Mucosa of rectum (tissue), 2 donors: Measurements from ENCODE around the gene MR1.

Experiments
- H3K27ac ChIP-seq, 2 donors: one replicate each; pipeline ENCODE4 v1.7.0; 2013; ENCODE audit warnings: inconsistent platforms in 2 of 2, low read depth in 2 of 2, low read length in 2 of 2
- H3K27me3 ChIP-seq, 2 donors: one replicate each; pipeline ENCODE4 v1.7.0; 2013; ENCODE audit warnings: low read length in 2 of 2; ENCODE audit not compliant: control insufficient read depth in 2 of 2, insufficient read depth in 2 of 2
- H3K36me3 ChIP-seq, 2 donors: one replicate each; pipeline ENCODE4 v1.7.0; 2013; ENCODE audit warnings: low read length in 2 of 2; ENCODE audit not compliant: control insufficient read depth in 2 of 2, insufficient read depth in 2 of 2
- H3K4me1 ChIP-seq, 2 donors: one replicate each; pipeline ENCODE4 v1.7.0; 2013; ENCODE audit warnings: low read length in 2 of 2, mild to moderate bottlenecking in 1 of 2; ENCODE audit not compliant: control insufficient read depth in 2 of 2, insufficient read depth in 2 of 2
- H3K4me3 ChIP-seq, 2 donors: one replicate each; pipeline ENCODE4 v1.7.0; 2013; ENCODE audit warnings: low read length in 2 of 2
- H3K9ac ChIP-seq, 2 donors: one replicate each; pipeline ENCODE4 v1.7.0; 2013; ENCODE audit warnings: low read length in 2 of 2, low read depth in 1 of 2, mild to moderate bottlenecking in 1 of 2
- H3K9me3 ChIP-seq, 2 donors: one replicate each; pipeline ENCODE4 v1.7.0; 2013; ENCODE audit warnings: low read length in 2 of 2; ENCODE audit not compliant: control insufficient read depth in 2 of 2
- donor health status: healthy.
- donor health status: Normal muscosa, but diverticular disease.

MR1 gene

DNA sequence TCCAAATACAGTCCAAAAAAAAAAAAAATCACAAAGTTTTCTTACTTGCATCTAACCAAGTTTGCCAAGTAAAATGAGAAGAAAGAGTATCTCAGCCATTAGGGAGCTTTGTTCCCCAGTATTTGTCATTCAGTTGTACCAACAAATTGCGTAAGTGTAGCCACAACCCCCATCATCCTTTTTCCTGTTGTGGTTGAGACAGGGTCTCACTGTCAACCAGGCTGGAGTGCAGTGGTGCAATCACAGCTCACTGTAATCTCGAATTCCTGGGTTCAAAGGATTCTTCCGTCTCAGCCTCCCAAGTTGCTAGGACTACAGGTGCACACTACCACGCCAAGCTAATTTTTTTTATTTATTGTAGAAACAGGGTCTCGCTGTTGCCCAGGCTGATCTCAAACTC lies 20.6 kb upstream of the MR1 start:
- Histone ChIP-seq H3K27ac (no peak overlapping the region), H3K4me3 (no peak overlapping the region), H3K36me3 (peaks cover 0 to 4% of the 10 kb centered on the region in 2 donors), H3K27me3 (no peaks in the 10 kb centered on the region), H3K4me1 (no peaks in the 10 kb centered on the region), H3K9ac (no peak overlapping the region), H3K9me3 (no peaks in the 10 kb centered on the region)

DNA sequence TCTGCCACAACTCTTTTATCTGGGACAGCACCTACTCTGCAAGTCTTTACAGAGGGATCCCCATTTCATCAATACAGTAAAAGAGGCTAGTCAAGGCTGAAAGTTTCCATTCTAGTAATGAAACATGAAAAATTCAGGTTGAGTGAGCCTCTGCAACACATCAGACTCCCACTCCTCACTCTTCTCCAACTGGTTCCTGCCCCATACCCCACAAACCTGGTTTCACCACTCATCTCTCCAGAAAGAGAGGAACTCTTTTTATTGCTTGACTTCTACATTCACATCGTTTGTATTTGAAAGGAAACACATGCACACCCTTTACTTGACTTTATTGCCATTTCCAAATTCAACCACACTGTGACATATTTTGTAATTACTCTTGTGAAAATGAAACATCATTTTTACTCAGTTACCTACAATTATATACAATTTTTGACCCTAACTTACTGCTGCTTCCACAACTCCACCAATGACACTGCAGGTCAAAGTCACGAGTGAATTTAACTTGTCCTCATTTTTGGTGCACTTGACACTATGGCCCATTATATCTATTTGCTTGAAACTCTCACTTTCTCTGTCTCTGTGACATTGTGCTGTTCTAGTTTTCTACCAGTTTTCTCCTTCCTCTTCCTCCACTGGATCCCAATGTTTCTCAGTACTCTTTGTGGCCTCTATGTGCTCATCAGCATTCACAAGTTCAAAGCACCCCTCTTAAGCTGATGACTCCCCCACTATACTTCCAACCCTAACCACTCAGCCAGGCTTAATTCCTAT lies 19.1 kb upstream of the MR1 start:
- Histone ChIP-seq H3K9me3 (no peaks in the 10 kb centered on the region), H3K4me1 (no peaks in the 10 kb centered on the region), H3K4me3 (no peak overlapping the region), H3K27me3 (no peaks in the 10 kb centered on the region), H3K27ac (no peak overlapping the region), H3K9ac (no peak overlapping the region), H3K36me3 (peaks cover 0 to 4% of the 10 kb centered on the region in 2 donors)

DNA sequence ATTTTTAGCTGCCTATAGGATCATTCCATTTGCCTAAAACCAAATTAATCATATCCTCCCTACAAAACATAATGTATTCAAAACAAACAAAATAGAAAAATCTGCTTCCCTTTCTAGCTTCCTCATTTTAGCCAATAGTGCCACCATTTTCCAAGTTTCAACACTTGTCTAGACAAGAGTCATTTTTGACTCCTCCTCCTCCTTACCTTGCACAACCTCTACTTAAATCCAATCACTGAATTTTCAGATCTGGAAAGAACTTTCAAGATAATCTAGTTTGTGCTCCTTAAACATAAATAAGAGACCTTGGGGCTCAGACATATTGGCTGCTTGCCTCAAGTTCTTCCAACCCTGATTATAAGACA lies 18.6 kb upstream of the MR1 start:
- Histone ChIP-seq H3K27ac (no peak overlapping the region), H3K4me1 (no peaks in the 10 kb centered on the region)

DNA sequence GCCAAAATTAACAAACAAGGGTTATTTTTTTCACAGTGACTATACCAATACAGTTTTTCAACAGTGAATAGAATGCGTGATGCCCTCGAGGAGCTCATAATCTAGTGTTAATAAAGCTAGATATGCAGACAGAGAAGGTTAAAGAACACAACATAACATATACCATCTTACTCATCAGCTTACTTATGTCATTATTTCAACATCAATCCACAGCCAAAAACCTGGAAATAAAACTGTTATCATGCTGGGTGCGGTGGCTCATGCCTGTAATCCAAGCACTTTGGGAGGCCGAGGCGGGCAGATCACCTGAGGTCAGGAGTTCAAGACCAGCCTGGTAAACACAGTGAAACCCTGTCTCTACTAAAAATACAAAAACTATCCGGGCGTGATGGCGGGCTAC lies 17.2 kb upstream of the MR1 start:
- Histone ChIP-seq H3K4me1 (peaks cover 0 to 2% of the 10 kb centered on the region in 2 donors), H3K9me3 (no peaks in the 10 kb centered on the region), H3K27me3 (no peaks in the 10 kb centered on the region), H3K9ac (no peak overlapping the region), H3K36me3 (peaks cover 0 to 4% of the 10 kb centered on the region in 2 donors), H3K27ac (no peak overlapping the region), H3K4me3 (no peak overlapping the region)

More for the DNA sequence above, 18.6 kb upstream of the MR1 start:
- Histone ChIP-seq H3K9ac (no peak overlapping the region), H3K27me3 (no peaks in the 10 kb centered on the region), H3K4me3 (no peak overlapping the region), H3K9me3 (no peaks in the 10 kb centered on the region), H3K36me3 (peaks cover 0 to 4% of the 10 kb centered on the region in 2 donors)

DNA sequence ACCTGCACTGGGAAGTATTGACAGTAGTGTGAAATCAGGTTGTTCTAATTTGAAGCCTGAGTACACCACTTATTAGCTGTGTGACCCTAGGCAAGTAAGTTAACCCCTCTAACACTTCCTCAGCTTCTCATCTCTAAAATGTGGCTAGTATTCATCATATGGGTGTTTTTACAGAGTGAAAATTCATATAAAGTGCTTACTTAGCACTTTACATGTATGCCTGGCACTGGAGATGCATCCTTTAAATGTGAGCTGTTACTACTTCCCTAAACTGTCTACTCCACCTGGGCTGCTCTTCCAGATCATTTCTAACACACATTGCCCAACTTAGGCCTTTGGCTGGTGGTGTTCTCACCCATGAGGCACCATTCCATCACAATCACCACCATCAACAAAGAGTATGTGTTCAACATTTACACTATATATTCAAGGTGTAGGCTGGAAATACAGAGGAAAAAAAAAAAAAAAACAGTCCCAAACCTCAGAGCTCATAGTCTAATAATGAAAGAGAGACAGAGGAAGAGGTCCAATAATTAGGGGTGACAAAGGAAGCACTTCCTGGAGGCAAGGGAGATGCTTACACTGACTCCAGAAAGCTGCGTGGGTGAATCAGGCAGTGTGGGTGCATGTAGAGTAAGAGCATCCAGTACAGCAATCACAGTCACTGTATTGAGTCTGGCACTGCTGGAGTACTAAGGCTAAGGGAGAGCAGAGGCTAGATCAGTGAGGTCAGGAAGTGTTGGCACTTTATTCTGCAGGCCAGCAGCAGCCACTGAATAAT lies 14.7 kb upstream of the MR1 start:
- no peaks in the 10 kb centered on the region for H3K27me3 ChIP-seq

DNA sequence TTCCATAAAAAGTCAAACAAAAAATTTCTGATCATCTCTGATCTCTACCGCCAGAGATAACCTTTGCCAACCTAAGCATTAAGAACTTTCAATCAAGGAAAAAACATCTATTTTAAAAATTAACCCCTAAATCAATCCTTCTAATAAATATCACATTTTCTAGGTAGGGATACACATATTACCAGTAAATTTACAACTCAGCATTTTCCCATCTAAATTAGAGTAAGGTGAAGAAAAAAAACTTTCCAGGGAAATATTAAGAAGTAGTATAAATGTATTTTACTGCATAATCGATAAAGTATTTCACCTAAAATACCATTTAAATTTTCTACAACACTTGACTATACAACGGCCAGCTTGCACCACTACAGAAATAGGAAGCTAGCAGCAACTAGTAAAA lies 12.6 kb upstream of the MR1 start:
- Histone ChIP-seq H3K36me3 (no peaks in the 10 kb centered on the region), H3K4me1 (peaks cover 0 to 7% of the 10 kb centered on the region in 2 donors), H3K4me3 (peak overlapping the region; percentile 83 to 91), H3K9me3 (no peaks in the 10 kb centered on the region), H3K27ac (no peak overlapping the region), H3K9ac (no peak overlapping the region), H3K27me3 (no peaks in the 10 kb centered on the region)

More for the DNA sequence above, 14.7 kb upstream of the MR1 start:
- H3K9ac ChIP-seq = no peak overlapping the region
- H3K4me1 ChIP-seq = peaks cover 0 to 7% of the 10 kb centered on the region in 2 donors
- H3K9me3 ChIP-seq = no peaks in the 10 kb centered on the region
- H3K36me3 ChIP-seq = no peaks in the 10 kb centered on the region
- no peak overlapping the region for H3K4me3 ChIP-seq
- no peak overlapping the region for H3K27ac ChIP-seq

DNA sequence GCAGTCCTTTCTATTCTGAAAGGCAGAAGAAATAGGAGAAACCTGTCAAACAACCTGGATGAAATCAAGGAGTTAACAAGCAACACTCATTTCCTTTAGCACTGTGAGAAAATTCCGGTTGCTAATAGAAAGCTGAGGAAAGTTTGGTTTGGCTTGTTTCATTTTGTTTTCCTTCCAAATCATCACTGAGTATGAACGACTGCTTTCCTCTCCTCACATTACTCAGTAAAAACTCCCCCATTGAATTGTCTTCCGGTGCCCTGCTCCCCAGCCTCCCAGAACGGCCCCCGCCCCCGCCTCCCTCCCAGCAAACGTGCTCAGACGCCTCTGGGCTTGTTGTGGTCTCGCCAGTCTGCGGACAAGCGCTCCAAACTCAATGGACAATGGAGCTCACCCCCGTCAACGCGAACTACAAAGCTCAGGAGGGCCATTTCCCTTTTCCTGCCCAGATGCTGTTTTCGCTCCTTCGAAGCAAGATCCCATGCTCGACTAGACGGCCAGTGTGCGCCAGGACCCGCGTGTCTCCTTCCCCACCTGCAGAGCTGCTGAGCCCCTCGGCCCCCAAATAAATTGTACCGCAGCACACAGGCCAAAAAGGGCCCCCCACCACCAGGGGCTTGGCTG lies 11.9 kb upstream of the MR1 start:
- Histone ChIP-seq H3K27me3 (no peaks in the 10 kb centered on the region), H3K36me3 (no peaks in the 10 kb centered on the region), H3K9me3 (no peaks in the 10 kb centered on the region), H3K4me3 (peak overlapping the region; percentile 83 to 91), H3K4me1 (peaks cover 0 to 7% of the 10 kb centered on the region in 2 donors), H3K27ac (peak overlapping the region; percentile 80 to 90), H3K9ac (peak overlapping the region; percentile 79 to 90)

DNA sequence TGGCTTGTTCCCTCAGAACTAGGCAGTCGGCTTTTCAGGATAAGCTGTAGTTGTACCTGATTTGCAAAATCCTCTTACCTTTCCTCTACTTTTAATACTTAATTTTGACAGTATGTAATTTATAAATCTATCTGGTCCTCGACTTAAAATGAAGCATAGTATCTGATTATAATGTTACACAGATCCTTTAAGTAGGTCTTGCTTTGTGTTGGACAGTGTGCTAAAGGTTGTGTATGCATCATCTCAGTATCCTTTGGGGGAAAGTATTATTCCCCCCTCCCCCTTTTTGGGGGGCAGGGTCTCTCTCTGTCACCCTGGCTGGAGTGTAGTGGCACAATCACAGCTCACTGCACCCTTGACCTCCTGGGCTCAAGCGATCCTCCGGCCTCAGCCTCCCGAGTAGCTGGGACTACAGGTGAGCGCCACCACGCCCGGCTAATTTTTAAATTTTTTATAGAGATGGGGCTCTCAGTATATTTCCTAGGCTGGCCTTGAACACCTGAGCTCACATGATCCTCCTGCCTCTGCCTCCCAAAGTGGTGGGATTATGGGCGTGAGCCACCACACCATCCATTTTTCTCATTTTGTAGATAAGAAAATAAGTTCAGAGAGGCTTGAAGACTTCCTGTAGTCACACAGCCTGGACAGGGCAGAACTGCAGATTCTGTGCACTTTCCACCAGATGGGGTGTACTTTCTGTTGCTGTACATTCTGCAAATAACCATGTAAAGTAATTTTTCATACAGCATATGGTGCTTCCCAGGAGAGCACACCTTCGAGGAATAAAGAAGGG lies 10.3 kb upstream of the MR1 start:
- Histone ChIP-seq H3K27me3 (no peaks in the 10 kb centered on the region), H3K36me3 (no peaks in the 10 kb centered on the region), H3K9me3 (no peaks in the 10 kb centered on the region), H3K27ac (peak overlapping the region; percentile 80 to 90), H3K9ac (peak overlapping the region; percentile 49 to 90), H3K4me3 (peak overlapping the region; percentile 54 to 91), H3K4me1 (peaks cover 0 to 7% of the 10 kb centered on the region in 2 donors)

DNA sequence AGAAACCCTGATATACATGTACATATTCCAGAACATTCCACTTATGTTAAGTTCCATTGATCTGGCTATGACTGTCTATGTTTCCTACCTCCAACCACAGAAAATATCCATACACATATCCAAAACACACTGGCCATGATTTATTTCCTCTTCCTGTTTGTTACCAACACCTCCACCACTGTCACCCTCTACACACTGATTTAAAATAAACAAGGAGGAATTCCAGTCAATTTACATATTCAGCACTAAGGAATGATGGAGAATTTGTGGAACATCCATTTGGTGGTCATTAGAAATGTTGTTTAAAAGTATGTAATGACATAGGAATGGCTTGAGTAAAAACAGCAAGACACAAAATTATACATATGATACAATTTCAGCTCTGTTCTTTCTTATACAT lies 5.6 kb upstream of the MR1 start:
- H3K27ac ChIP-seq = no peak overlapping the region
- no peaks in the 10 kb centered on the region for H3K36me3 ChIP-seq
- H3K27me3 ChIP-seq = no peaks in the 10 kb centered on the region
- H3K9ac ChIP-seq = no peak overlapping the region
- H3K4me1 ChIP-seq = peaks cover 3 to 5% of the 10 kb centered on the region in 2 donors
- no peaks in the 10 kb centered on the region for H3K9me3 ChIP-seq
- H3K4me3 ChIP-seq = no peak overlapping the region
